Lung (tissue), 12 donors: ENCODE data around the gene CAV2. TPM values are rescaled to one million over a fixed set of nuclear protein-coding genes. Genes with fewer than 3 reads are reported as not detected.

Experiments used
- ATAC-seq: fragments of 200-7000 bp; cut with Tn5 transposase; one replicate; pipeline ENCODE4 v1.9.1; 2020; ENCODE audit warnings: moderate number of reproducible peaks; ENCODE audit not compliant: insufficient read depth, low FRiP score
- DNase-seq, 3 donors: peaks; one replicate each; pipeline ENCODE4 v3.0.0-alpha.2; 2013 to 2017
- H3K27ac ChIP-seq, 2 donors: one replicate each; pipeline ENCODE4 v1.5.1; 2013; ENCODE audit warnings: mild to moderate bottlenecking in 2 of 2, moderate library complexity in 2 of 2, control low read depth in 1 of 2, inconsistent platforms in 1 of 2, low read depth in 1 of 2, low read length in 1 of 2
- H3K27me3 ChIP-seq, 3 donors: one replicate each; pipeline ENCODE4 v1.5.1; 2013; ENCODE audit warnings: low read length in 2 of 3; ENCODE audit not compliant: control insufficient read depth in 3 of 3, insufficient read depth in 3 of 3
- H3K36me3 ChIP-seq, 4 donors: one replicate each; pipeline ENCODE4 v1.5.1; 2013; ENCODE audit warnings: low read length in 4 of 4, mild to moderate bottlenecking in 1 of 4, moderate library complexity in 1 of 4; ENCODE audit not compliant: control insufficient read depth in 4 of 4, insufficient read depth in 4 of 4
- H3K4me1 ChIP-seq, 5 donors: one replicate each; pipeline ENCODE4 v1.5.1; 2013; ENCODE audit warnings: low read length in 5 of 5, mild to moderate bottlenecking in 2 of 5, moderate library complexity in 1 of 5; ENCODE audit not compliant: control insufficient read depth in 5 of 5, insufficient read depth in 5 of 5
- H3K4me3 ChIP-seq: one replicate; pipeline ENCODE4 v1.5.1; 2013; ENCODE audit warnings: mild to moderate bottlenecking, control low read depth, moderate library complexity
- H3K9ac ChIP-seq, 2 donors: one replicate each; pipeline ENCODE4 v1.5.1; 2013; ENCODE audit warnings: low read length in 2 of 2, control low read depth in 1 of 2; ENCODE audit not compliant: insufficient read depth in 1 of 2
- H3K9me3 ChIP-seq, 4 donors: one replicate each; pipeline ENCODE4 v1.5.1; 2013; ENCODE audit warnings: low read length in 3 of 4, mild to moderate bottlenecking in 1 of 4, moderate library complexity in 1 of 4; ENCODE audit not compliant: control insufficient read depth in 4 of 4, insufficient read depth in 3 of 4
- CTCF ChIP-seq: IDR thresholded peaks from 2 replicates; pipeline ENCODE4 v1.5.1; 2012; ENCODE audit warnings: mild to moderate bottlenecking; ENCODE audit errors: control extremely low read depth, extremely low read depth
- WGBS, 2 donors: extraction: QIAGEN DNeasy Blood & Tissue Kit; methylation state at CpG; one replicate each; pipeline ENCODE4 v1.1.7; 2013; 5-methylcytosine and 5-hydroxymethylcytosine counted together
- polyA plus RNA-seq, 2 donors: library from polyadenylated mRNA; stranded (reverse); fragments of 200-250 nt; gene quantifications; one replicate each; pipeline ENCODE4 v1.2.1, GENCODE V29; 2013
- total RNA-seq, 2 donors: library from RNA; depleted of rRNA in 1 of 2; stranded (reverse); fragments of >200 nt in 1 of 2; gene quantifications; one replicate each; pipeline ENCODE4 v1.2.1, GENCODE V29; 2014 to 2021
- donor health status: control.
- donor health status: control.
- donor health status: Bipolar disorder and iron deficiency.
- donor health status: healthy.
- donor health status: DM: yes; HTN: yes; CAD: no.

The CAV2 gene
- total and polyA plus RNA-seq, 4 donors: 57.9 to 214 (median 106) TPM

GRCh38 chr7:116548506-116548905, 49.0 kb downstream of the CAV2 start:
- H3K4me3 ChIP-seq: no peak overlapping the region
- no peak for ATAC-seq
- peak overlapping the region; percentile 6 to 7 for H3K27ac ChIP-seq
- H3K27me3 ChIP-seq: no peaks in the 10 kb centered on the region
- peaks cover 0 to 27% (median 6%) of the 10 kb centered on the region in 4 donors for H3K36me3 ChIP-seq
- H3K9me3 ChIP-seq: no peaks in the 10 kb centered on the region
- no peak overlapping the region for H3K9ac ChIP-seq
- TF ChIP-seq CTCF: no peak
- peaks cover 0 to 53% (median 2%) of the 10 kb centered on the region in 5 donors for H3K4me1 ChIP-seq
- DNase-seq: no peak
- 73 to 79% methylated on average over 3 of the region's 3 CpGs for WGBS, 2 donors

- TF ChIP-seq CTCF: no peak
- no peaks in the 10 kb centered on the region for H3K27me3 ChIP-seq
- no peaks in the 10 kb centered on the region for H3K9me3 ChIP-seq
- H3K4me1 ChIP-seq: peaks cover 0 to 57% (median 5%) of the 10 kb centered on the region in 5 donors
- H3K9ac ChIP-seq: no peak overlapping the region
- H3K4me3 ChIP-seq: no peak overlapping the region
- ATAC-seq: no peak
- DNase-seq: no peak
- H3K27ac ChIP-seq: peak overlapping the region in 1 of 2 donors; percentile 44
- peaks cover 0 to 29% (median 7%) of the 10 kb centered on the region in 4 donors for H3K36me3 ChIP-seq
Observed at GRCh38 chr7:116549370-116549769, 49.8 kb downstream of the CAV2 start.

GRCh38 chr7:116551692-116552091, 52.2 kb downstream of the CAV2 start:
- H3K36me3 ChIP-seq: peaks cover 0 to 23% (median 7%) of the 10 kb centered on the region in 4 donors
- WGBS, 2 donors: 77 to 82% methylated on average over 5 of the region's 5 CpGs
- peaks cover 0 to 43% (median 3%) of the 10 kb centered on the region in 5 donors for H3K4me1 ChIP-seq
- H3K27me3 ChIP-seq: no peaks in the 10 kb centered on the region
- TF ChIP-seq CTCF: no peak
- H3K9ac ChIP-seq: no peak overlapping the region
- no peak overlapping the region for H3K4me3 ChIP-seq
- ATAC-seq: no peak
- no peak for DNase-seq
- no peaks in the 10 kb centered on the region for H3K9me3 ChIP-seq
- H3K27ac ChIP-seq: no peak overlapping the region

GRCh38 chr7:116552602-116553001, 53.1 kb downstream of the CAV2 start:
- 58 to 63% methylated on average over 1 of the region's 1 CpG for WGBS, 2 donors
- Histone ChIP-seq H3K9ac (no peak overlapping the region), H3K27me3 (no peaks in the 10 kb centered on the region), H3K9me3 (no peaks in the 10 kb centered on the region), H3K4me3 (no peak overlapping the region), H3K4me1 (peaks cover 0 to 39% (median 3%) of the 10 kb centered on the region in 5 donors), H3K27ac (peak overlapping the region in 1 of 2 donors; percentile 6), H3K36me3 (peaks cover 0 to 20% (median 7%) of the 10 kb centered on the region in 4 donors)
- ATAC-seq (no peak), DNase-seq (no peak)
- no peak for TF ChIP-seq CTCF
